Measurements from ENCODE around the gene TSBP1.

DNA sequence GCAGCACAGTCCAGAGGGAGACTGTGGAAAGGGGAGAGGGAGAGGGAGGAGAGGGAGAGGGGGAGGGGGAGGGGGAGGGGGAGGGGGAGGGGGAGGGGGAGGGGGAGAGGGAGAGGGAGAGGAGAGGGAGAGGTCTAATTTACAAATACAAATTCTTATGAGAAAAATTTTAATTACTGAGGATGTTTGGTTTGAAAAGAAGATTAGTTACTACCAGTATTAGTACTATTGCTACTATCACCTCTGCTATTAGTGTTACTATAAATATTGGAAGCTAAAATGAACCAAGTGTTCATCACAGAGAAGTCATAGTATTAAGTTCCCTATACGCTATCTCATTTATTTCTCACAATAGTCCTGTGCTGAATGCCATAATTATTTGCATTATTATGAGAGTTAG is 14.3 kb upstream of the TSBP1 start:
- TF ChIP-seq, protein P1, sequence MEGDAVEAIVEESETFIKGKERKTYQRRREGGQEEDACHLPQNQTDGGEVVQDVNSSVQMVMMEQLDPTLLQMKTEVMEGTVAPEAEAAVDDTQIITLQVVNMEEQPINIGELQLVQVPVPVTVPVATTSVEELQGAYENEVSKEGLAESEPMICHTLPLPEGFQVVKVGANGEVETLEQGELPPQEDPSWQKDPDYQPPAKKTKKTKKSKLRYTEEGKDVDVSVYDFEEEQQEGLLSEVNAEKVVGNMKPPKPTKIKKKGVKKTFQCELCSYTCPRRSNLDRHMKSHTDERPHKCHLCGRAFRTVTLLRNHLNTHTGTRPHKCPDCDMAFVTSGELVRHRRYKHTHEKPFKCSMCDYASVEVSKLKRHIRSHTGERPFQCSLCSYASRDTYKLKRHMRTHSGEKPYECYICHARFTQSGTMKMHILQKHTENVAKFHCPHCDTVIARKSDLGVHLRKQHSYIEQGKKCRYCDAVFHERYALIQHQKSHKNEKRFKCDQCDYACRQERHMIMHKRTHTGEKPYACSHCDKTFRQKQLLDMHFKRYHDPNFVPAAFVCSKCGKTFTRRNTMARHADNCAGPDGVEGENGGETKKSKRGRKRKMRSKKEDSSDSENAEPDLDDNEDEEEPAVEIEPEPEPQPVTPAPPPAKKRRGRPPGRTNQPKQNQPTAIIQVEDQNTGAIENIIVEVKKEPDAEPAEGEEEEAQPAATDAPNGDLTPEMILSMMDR (IDR thresholded peaks at IDR 0.05) = no peak
- TF ChIP-seq POLR2A (IDR thresholded peaks at IDR 0.05) = no peak
